ENCODE results near the gene AGBL1.
"Not testable (repeated sequence)": the region's sequence is repeated elsewhere in the genome, so short reads cannot be mapped to it uniquely, and the experiment has no call there.

Gene AGBL1

DNA sequence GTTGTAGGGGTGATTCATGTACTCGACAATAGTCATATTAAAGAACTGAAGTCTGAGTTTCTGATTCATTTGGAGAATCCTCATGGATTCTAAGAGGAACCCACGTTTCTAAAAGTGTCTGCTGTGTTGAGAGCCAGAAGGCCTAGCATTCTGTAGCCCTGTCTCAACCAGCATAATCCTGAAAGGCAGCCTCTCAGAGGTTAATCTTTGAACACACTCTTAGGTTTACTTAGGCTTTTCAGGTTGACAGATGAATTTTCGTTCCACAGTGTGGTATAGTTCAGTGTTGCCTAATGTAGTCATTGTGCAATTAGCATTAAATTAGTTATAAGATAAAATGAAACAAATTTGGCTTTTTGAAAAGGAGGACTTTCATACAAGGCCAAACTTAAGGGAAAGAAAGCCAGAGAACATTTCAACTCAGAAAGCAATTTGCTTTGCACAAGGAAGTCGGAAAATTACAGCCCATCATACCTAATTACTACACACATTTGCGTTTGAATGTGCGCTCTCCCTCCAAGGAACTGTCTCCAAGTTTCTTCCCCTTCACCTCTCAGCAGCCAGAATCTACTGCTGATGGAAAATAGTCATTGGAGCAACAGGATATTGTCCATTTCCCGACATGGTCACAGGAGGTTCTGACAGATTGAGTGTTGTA lies 42.0 kb downstream of the AGBL1 start:
- no peak overlapping the region for H2BK120ac ChIP-seq (ENCODE audit: low read depth, low read length)
- no peaks in the 10 kb centered on the region for H3K27me3 ChIP-seq (ENCODE audit: control insufficient read depth in 1 of 2, insufficient read depth in 1 of 2, low read length in 2 of 2)
- no peak overlapping the region for H3K23ac ChIP-seq (ENCODE audit: low read length in 2 of 2)
- no peak overlapping the region for H2BK15ac ChIP-seq (ENCODE audit: low read depth, poor library complexity, severe bottlenecking)
- DNase-seq, result no peak
- H3K4me3 ChIP-seq (ENCODE audit: insufficient read depth in 1 of 2, low read depth in 1 of 2, low read length in 2 of 2), result no peak overlapping the region
- no peaks in the 10 kb centered on the region for H3K79me1 ChIP-seq (replicated peaks; ENCODE audit: low read length, poor library complexity, severe bottlenecking)
- H3K9ac ChIP-seq (ENCODE audit: low read length), result no peak overlapping the region
- H3K9me3 ChIP-seq (ENCODE audit: control insufficient read depth, low read length), result no peaks in the 10 kb centered on the region
- no peak overlapping the region for H3K27ac ChIP-seq (ENCODE audit: low read length, poor library complexity, severe bottlenecking)
- no peak overlapping the region for H2BK5ac ChIP-seq (ENCODE audit: low read depth, low read length, poor library complexity, severe bottlenecking)
- H3K18ac ChIP-seq (ENCODE audit: low read depth in 1 of 2, low read length in 2 of 2), result no peak overlapping the region
- H2AFZ ChIP-seq (ENCODE audit: low read depth, low read length), result no peak overlapping the region
- H2BK12ac ChIP-seq (ENCODE audit: low read length in 2 of 2), result no peak overlapping the region
- H3K36me3 ChIP-seq (ENCODE audit: control insufficient read depth in 1 of 2, insufficient read depth in 2 of 2, low read depth in 1 of 2, low read length in 2 of 2), result no peaks in the 10 kb centered on the region
- H2AK5ac ChIP-seq (ENCODE audit: low read length, severe bottlenecking), result no peak overlapping the region
- H3K4ac ChIP-seq (ENCODE audit: low read depth in 1 of 2, low read length in 2 of 2), result no peak overlapping the region
- H3K14ac ChIP-seq (ENCODE audit: low read length in 2 of 2), result no peak overlapping the region
- H3K4me1 ChIP-seq (ENCODE audit: control insufficient read depth, insufficient read depth, low read depth, low read length), result no peaks in the 10 kb centered on the region
- no peak overlapping the region for H4K8ac ChIP-seq (ENCODE audit: low read length)
- no peak overlapping the region for H4K91ac ChIP-seq (ENCODE audit: low read length)
- WGBS, result 73% methylated on average over 7 of the region's 7 CpGs
- H3K4me2 ChIP-seq (ENCODE audit: low read length, poor library complexity, severe bottlenecking), result no peak overlapping the region

DNA sequence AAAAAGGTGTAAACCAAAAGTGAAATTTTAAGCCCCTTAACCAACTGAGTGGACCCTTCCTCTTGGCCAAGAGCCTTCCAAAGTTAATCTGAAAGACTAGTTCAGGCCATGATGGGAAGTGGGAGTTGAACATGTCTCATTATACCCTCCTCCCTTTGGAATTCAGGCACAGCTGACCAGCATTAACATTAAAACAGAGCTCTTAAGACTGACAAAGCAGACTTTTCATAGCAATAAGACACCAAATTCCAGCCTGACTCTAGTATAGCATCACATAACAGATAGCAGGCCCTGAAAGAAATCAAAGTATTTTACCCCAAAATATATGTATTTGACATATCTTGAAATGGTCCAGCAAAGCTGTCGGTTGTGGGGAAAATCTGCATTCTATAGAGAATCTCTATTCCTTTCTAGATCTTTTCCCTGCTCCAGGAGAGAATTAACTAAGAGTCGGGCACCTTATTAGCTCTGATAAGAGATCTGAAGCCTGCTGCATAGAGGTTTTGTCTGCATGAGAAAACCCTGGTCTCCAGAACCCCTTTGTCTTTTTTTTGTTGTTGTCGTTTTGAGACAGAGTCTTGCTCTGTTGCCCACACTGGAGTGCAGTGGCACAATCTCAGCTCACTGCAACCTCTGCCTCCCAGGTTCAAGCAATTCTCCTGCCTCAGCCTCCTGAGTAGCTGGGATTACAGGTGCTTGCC lies 43.2 kb downstream of the AGBL1 start:
- not testable (repeated sequence) for H4K8ac ChIP-seq (ENCODE audit: low read length); H2BK12ac ChIP-seq (ENCODE audit: low read length in 2 of 2); H3K79me1 ChIP-seq (replicated peaks; ENCODE audit: low read length, poor library complexity, severe bottlenecking); H2BK15ac ChIP-seq (ENCODE audit: low read depth, poor library complexity, severe bottlenecking); H3K4me1 ChIP-seq (ENCODE audit: control insufficient read depth, insufficient read depth, low read depth, low read length); H2AK5ac ChIP-seq (ENCODE audit: low read length, severe bottlenecking); H2BK5ac ChIP-seq (ENCODE audit: low read depth, low read length, poor library complexity, severe bottlenecking); H3K4me2 ChIP-seq (ENCODE audit: low read length, poor library complexity, severe bottlenecking); H3K23ac ChIP-seq (ENCODE audit: low read length in 2 of 2); H3K27me3 ChIP-seq (ENCODE audit: control insufficient read depth in 1 of 2, insufficient read depth in 1 of 2, low read length in 2 of 2); H4K91ac ChIP-seq (ENCODE audit: low read length); H2BK120ac ChIP-seq (ENCODE audit: low read depth, low read length); H2AFZ ChIP-seq (ENCODE audit: low read depth, low read length); H3K18ac ChIP-seq (ENCODE audit: low read depth in 1 of 2, low read length in 2 of 2); DNase-seq; H3K14ac ChIP-seq (ENCODE audit: low read length in 2 of 2); H3K9me3 ChIP-seq (ENCODE audit: control insufficient read depth, low read length); H3K4me3 ChIP-seq (ENCODE audit: insufficient read depth in 1 of 2, low read depth in 1 of 2, low read length in 2 of 2); H3K27ac ChIP-seq (ENCODE audit: low read length, poor library complexity, severe bottlenecking); H3K36me3 ChIP-seq (ENCODE audit: control insufficient read depth in 1 of 2, insufficient read depth in 2 of 2, low read depth in 1 of 2, low read length in 2 of 2); H3K4ac ChIP-seq (ENCODE audit: low read depth in 1 of 2, low read length in 2 of 2); H3K9ac ChIP-seq (ENCODE audit: low read length)
- 80% methylated on average over 2 of the region's 3 CpGs for WGBS

DNA sequence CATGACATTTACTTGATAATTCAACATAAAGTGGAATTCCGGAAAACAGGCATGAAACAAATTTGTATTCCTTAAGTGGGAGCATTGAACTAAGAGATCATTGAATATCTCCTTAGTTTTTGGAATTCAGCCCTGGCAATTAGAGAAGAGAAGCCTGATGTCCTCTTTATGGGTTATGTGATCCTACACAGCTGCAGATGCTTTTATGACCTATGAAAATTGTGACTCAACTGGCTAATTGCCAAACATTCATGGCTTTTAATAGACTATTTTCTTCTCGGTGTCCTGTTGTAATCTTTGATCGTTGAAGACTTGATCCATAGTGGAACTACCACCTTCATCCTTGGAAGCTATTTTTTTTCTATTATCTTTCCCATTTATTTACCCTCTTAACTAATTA lies 46.1 kb downstream of the AGBL1 start:
- H2AFZ ChIP-seq (ENCODE audit: low read depth, low read length), result no peak overlapping the region
- H4K8ac ChIP-seq (ENCODE audit: low read length), result no peak overlapping the region
- no peak overlapping the region for H2BK15ac ChIP-seq (ENCODE audit: low read depth, poor library complexity, severe bottlenecking)
- H3K79me1 ChIP-seq (replicated peaks; ENCODE audit: low read length, poor library complexity, severe bottlenecking), result no peaks in the 10 kb centered on the region
- H3K27ac ChIP-seq (ENCODE audit: low read length, poor library complexity, severe bottlenecking), result no peak overlapping the region
- peaks cover 5% of the 10 kb centered on the region for H3K9me3 ChIP-seq (ENCODE audit: control insufficient read depth, low read length)
- H2BK120ac ChIP-seq (ENCODE audit: low read depth, low read length), result no peak overlapping the region
- H3K4me2 ChIP-seq (ENCODE audit: low read length, poor library complexity, severe bottlenecking), result no peak overlapping the region
- no peak for DNase-seq
- H2BK5ac ChIP-seq (ENCODE audit: low read depth, low read length, poor library complexity, severe bottlenecking), result no peak overlapping the region
- no peak overlapping the region for H3K4ac ChIP-seq (ENCODE audit: low read depth in 1 of 2, low read length in 2 of 2)
- H2AK5ac ChIP-seq (ENCODE audit: low read length, severe bottlenecking), result no peak overlapping the region
- WGBS, result 93% methylated on average over 3 of the region's 3 CpGs
- no peak overlapping the region for H3K14ac ChIP-seq (ENCODE audit: low read length in 2 of 2)
- H3K4me3 ChIP-seq (ENCODE audit: insufficient read depth in 1 of 2, low read depth in 1 of 2, low read length in 2 of 2), result no peak overlapping the region
- no peak overlapping the region for H3K18ac ChIP-seq (ENCODE audit: low read depth in 1 of 2, low read length in 2 of 2)
- H3K23ac ChIP-seq (ENCODE audit: low read length in 2 of 2), result no peak overlapping the region
- no peak overlapping the region for H4K91ac ChIP-seq (ENCODE audit: low read length)
- H3K36me3 ChIP-seq (ENCODE audit: control insufficient read depth in 1 of 2, insufficient read depth in 2 of 2, low read depth in 1 of 2, low read length in 2 of 2), result no peaks in the 10 kb centered on the region
- H3K4me1 ChIP-seq (ENCODE audit: control insufficient read depth, insufficient read depth, low read depth, low read length), result no peaks in the 10 kb centered on the region
- H3K27me3 ChIP-seq (ENCODE audit: control insufficient read depth in 1 of 2, insufficient read depth in 1 of 2, low read length in 2 of 2), result peaks cover 0 to under 1% of the 10 kb centered on the region in 2 experiments
- no peak overlapping the region for H3K9ac ChIP-seq (ENCODE audit: low read length)
- H2BK12ac ChIP-seq (ENCODE audit: low read length in 2 of 2), result no peak overlapping the region

DNA sequence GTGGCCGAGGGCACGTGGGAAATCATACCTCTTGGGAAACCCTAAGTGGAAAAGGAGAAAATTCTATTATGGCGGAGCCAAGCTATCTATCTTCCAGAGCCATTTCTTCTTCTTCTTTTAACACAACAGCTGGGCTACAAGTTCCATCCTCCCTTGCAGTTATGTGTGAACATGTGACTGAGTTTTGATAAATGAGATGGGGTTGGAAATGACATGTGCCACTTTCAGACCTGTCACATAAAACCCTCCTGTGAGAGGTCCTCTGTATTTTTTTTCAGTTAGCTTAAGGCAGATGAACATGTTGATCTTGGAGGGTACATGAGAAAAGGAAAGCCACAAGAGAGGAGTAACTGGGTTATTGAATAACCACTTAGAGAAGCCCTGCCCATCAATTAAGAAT lies 47.9 kb downstream of the AGBL1 start:
- no CpG with 5 or more reads among the region's 3 CpGs for WGBS
- H3K14ac ChIP-seq (ENCODE audit: low read length in 2 of 2), result no peak overlapping the region

More for the DNA sequence above, 47.9 kb downstream of the AGBL1 start:
- no peak overlapping the region for H2AK5ac ChIP-seq (ENCODE audit: low read length, severe bottlenecking)
- no peaks in the 10 kb centered on the region for H3K4me1 ChIP-seq (ENCODE audit: control insufficient read depth, insufficient read depth, low read depth, low read length)
- H3K4me3 ChIP-seq (ENCODE audit: insufficient read depth in 1 of 2, low read depth in 1 of 2, low read length in 2 of 2), result no peak overlapping the region
- H4K8ac ChIP-seq (ENCODE audit: low read length), result no peak overlapping the region
- no peak overlapping the region for H2BK15ac ChIP-seq (ENCODE audit: low read depth, poor library complexity, severe bottlenecking)
- no peak overlapping the region for H3K9ac ChIP-seq (ENCODE audit: low read length)
- H3K23ac ChIP-seq (ENCODE audit: low read length in 2 of 2), result no peak overlapping the region
- H3K27ac ChIP-seq (ENCODE audit: low read length, poor library complexity, severe bottlenecking), result no peak overlapping the region
- no peak overlapping the region for H3K18ac ChIP-seq (ENCODE audit: low read depth in 1 of 2, low read length in 2 of 2)
- H2BK5ac ChIP-seq (ENCODE audit: low read depth, low read length, poor library complexity, severe bottlenecking), result no peak overlapping the region
- no peak overlapping the region for H3K4me2 ChIP-seq (ENCODE audit: low read length, poor library complexity, severe bottlenecking)
- no peak overlapping the region for H3K4ac ChIP-seq (ENCODE audit: low read depth in 1 of 2, low read length in 2 of 2)
- H3K79me1 ChIP-seq (replicated peaks; ENCODE audit: low read length, poor library complexity, severe bottlenecking), result no peaks in the 10 kb centered on the region
- H3K9me3 ChIP-seq (ENCODE audit: control insufficient read depth, low read length), result peaks cover 5% of the 10 kb centered on the region
- no peak overlapping the region for H2BK120ac ChIP-seq (ENCODE audit: low read depth, low read length)
- H2BK12ac ChIP-seq (ENCODE audit: low read length in 2 of 2), result no peak overlapping the region
- H3K36me3 ChIP-seq (ENCODE audit: control insufficient read depth in 1 of 2, insufficient read depth in 2 of 2, low read depth in 1 of 2, low read length in 2 of 2), result no peaks in the 10 kb centered on the region
- peaks cover 0 to 4% of the 10 kb centered on the region in 2 experiments for H3K27me3 ChIP-seq (ENCODE audit: control insufficient read depth in 1 of 2, insufficient read depth in 1 of 2, low read length in 2 of 2)
- no peak for DNase-seq
- H2AFZ ChIP-seq (ENCODE audit: low read depth, low read length), result no peak overlapping the region
- no peak overlapping the region for H4K91ac ChIP-seq (ENCODE audit: low read length)

Measured in mesenchymal stem cell (in vitro differentiated cells and primary cell).